Lung (tissue), 12 donors: ENCODE data around the gene HUS1. TPM values are rescaled to one million over a fixed set of nuclear protein-coding genes. Genes with fewer than 3 reads are reported as not detected.
A peak's percentile ranks its signal among the peaks of the same experiment; 100 is the strongest.

Experiments used
- ATAC-seq: fragments of 200-7000 bp; cut with Tn5 transposase; one replicate; pipeline ENCODE4 v1.9.1; 2020; ENCODE audit warnings: moderate number of reproducible peaks; ENCODE audit not compliant: insufficient read depth, low FRiP score
- DNase-seq, 3 donors: peaks; one replicate each; pipeline ENCODE4 v3.0.0-alpha.2; 2013 to 2017
- H3K27ac ChIP-seq, 2 donors: one replicate each; pipeline ENCODE4 v1.5.1; 2013; ENCODE audit warnings: mild to moderate bottlenecking in 2 of 2, moderate library complexity in 2 of 2, control low read depth in 1 of 2, inconsistent platforms in 1 of 2, low read depth in 1 of 2, low read length in 1 of 2
- H3K27me3 ChIP-seq, 3 donors: one replicate each; pipeline ENCODE4 v1.5.1; 2013; ENCODE audit warnings: low read length in 2 of 3; ENCODE audit not compliant: control insufficient read depth in 3 of 3, insufficient read depth in 3 of 3
- H3K36me3 ChIP-seq, 4 donors: one replicate each; pipeline ENCODE4 v1.5.1; 2013; ENCODE audit warnings: low read length in 4 of 4, mild to moderate bottlenecking in 1 of 4, moderate library complexity in 1 of 4; ENCODE audit not compliant: control insufficient read depth in 4 of 4, insufficient read depth in 4 of 4
- H3K4me1 ChIP-seq, 5 donors: one replicate each; pipeline ENCODE4 v1.5.1; 2013; ENCODE audit warnings: low read length in 5 of 5, mild to moderate bottlenecking in 2 of 5, moderate library complexity in 1 of 5; ENCODE audit not compliant: control insufficient read depth in 5 of 5, insufficient read depth in 5 of 5
- H3K4me3 ChIP-seq: one replicate; pipeline ENCODE4 v1.5.1; 2013; ENCODE audit warnings: mild to moderate bottlenecking, control low read depth, moderate library complexity
- H3K9ac ChIP-seq, 2 donors: one replicate each; pipeline ENCODE4 v1.5.1; 2013; ENCODE audit warnings: low read length in 2 of 2, control low read depth in 1 of 2; ENCODE audit not compliant: insufficient read depth in 1 of 2
- H3K9me3 ChIP-seq, 4 donors: one replicate each; pipeline ENCODE4 v1.5.1; 2013; ENCODE audit warnings: low read length in 3 of 4, mild to moderate bottlenecking in 1 of 4, moderate library complexity in 1 of 4; ENCODE audit not compliant: control insufficient read depth in 4 of 4, insufficient read depth in 3 of 4
- CTCF ChIP-seq: IDR thresholded peaks from 2 replicates; pipeline ENCODE4 v1.5.1; 2012; ENCODE audit warnings: mild to moderate bottlenecking; ENCODE audit errors: control extremely low read depth, extremely low read depth
- WGBS, 2 donors: extraction: QIAGEN DNeasy Blood & Tissue Kit; methylation state at CpG; one replicate each; pipeline ENCODE4 v1.1.7; 2013; 5-methylcytosine and 5-hydroxymethylcytosine counted together
- polyA plus RNA-seq, 2 donors: library from polyadenylated mRNA; stranded (reverse); fragments of 200-250 nt; gene quantifications; one replicate each; pipeline ENCODE4 v1.2.1, GENCODE V29; 2013
- total RNA-seq, 2 donors: library from RNA; depleted of rRNA in 1 of 2; stranded (reverse); fragments of >200 nt in 1 of 2; gene quantifications; one replicate each; pipeline ENCODE4 v1.2.1, GENCODE V29; 2014 to 2021
- donor health status: control.
- donor health status: control.
- donor health status: Bipolar disorder and iron deficiency.
- donor health status: healthy.
- donor health status: DM: yes; HTN: yes; CAD: no.

The HUS1 gene
- total and polyA plus RNA-seq, 4 donors, result 10.3 to 33.9 (median 19.3) TPM

GRCh38 chr7:47938574-47939165 lies 40.7 kb downstream of the HUS1 start:
- no peak for TF ChIP-seq CTCF
- ATAC-seq, result no peak

GRCh38 chr7:47937711-47938573 lies 41.5 kb downstream of the HUS1 start:
- Histone ChIP-seq H3K27ac (no peak overlapping the region), H3K9ac (no peak overlapping the region), H3K36me3 (peaks cover 0 to 1% (median 0%) of the 10 kb centered on the region in 4 donors), H3K9me3 (no peaks in the 10 kb centered on the region), H3K4me3 (no peak overlapping the region), H3K4me1 (peaks cover 0 to 14% (median 3%) of the 10 kb centered on the region in 5 donors), H3K27me3 (no peaks in the 10 kb centered on the region)
- ATAC-seq, result no peak
- no peak for TF ChIP-seq CTCF
- no peak for DNase-seq
- 84 to 93% methylated on average over 11 of the region's 11 CpGs for WGBS, 2 donors

More at GRCh38 chr7:47938574-47939165, 40.7 kb downstream of the HUS1 start:
- WGBS, 2 donors, result 89% methylated on average over 6 of the region's 6 CpGs
- H3K27ac ChIP-seq, result no peak overlapping the region
- peaks cover 0 to 1% (median 0%) of the 10 kb centered on the region in 4 donors for H3K36me3 ChIP-seq
- no peaks in the 10 kb centered on the region for H3K9me3 ChIP-seq
- peak in 1 of 3 donors; percentile 21 for DNase-seq
- H3K9ac ChIP-seq, result no peak overlapping the region
- peaks cover 0 to 14% (median 5%) of the 10 kb centered on the region in 5 donors for H3K4me1 ChIP-seq
- no peaks in the 10 kb centered on the region for H3K27me3 ChIP-seq
- no peak overlapping the region for H3K4me3 ChIP-seq

GRCh38 chr7:47937065-47937687 lies 42.2 kb downstream of the HUS1 start:
- 73 to 75% methylated on average over 17 of the region's 17 CpGs for WGBS, 2 donors
- no peak for TF ChIP-seq CTCF
- H3K36me3 ChIP-seq, result peaks cover 0 to 1% (median 0%) of the 10 kb centered on the region in 4 donors
- ATAC-seq (no peak), DNase-seq (no peak)
- H3K4me3 ChIP-seq, result no peak overlapping the region
- peaks cover 0 to 13% (median 3%) of the 10 kb centered on the region in 5 donors for H3K4me1 ChIP-seq
- no peaks in the 10 kb centered on the region for H3K9me3 ChIP-seq
- H3K27ac ChIP-seq, result no peak overlapping the region
- H3K27me3 ChIP-seq, result no peaks in the 10 kb centered on the region
- H3K9ac ChIP-seq, result no peak overlapping the region
